ENCODE data around the gene NAV2.

Gene NAV2

GRCh38 chr11:20029193-20029592, 316.6 kb downstream of the NAV2 start:
- H3K27me3 ChIP-seq: no peaks in the 10 kb centered on the region
- no peak overlapping the region for H3K4me3 ChIP-seq
- TF ChIP-seq, protein P1, sequence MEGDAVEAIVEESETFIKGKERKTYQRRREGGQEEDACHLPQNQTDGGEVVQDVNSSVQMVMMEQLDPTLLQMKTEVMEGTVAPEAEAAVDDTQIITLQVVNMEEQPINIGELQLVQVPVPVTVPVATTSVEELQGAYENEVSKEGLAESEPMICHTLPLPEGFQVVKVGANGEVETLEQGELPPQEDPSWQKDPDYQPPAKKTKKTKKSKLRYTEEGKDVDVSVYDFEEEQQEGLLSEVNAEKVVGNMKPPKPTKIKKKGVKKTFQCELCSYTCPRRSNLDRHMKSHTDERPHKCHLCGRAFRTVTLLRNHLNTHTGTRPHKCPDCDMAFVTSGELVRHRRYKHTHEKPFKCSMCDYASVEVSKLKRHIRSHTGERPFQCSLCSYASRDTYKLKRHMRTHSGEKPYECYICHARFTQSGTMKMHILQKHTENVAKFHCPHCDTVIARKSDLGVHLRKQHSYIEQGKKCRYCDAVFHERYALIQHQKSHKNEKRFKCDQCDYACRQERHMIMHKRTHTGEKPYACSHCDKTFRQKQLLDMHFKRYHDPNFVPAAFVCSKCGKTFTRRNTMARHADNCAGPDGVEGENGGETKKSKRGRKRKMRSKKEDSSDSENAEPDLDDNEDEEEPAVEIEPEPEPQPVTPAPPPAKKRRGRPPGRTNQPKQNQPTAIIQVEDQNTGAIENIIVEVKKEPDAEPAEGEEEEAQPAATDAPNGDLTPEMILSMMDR (IDR thresholded peaks at IDR 0.05): no peak
- H3K9me3 ChIP-seq: no peaks in the 10 kb centered on the region
- H3K4me1 ChIP-seq: peaks cover 0 to 67% (median 30%) of the 10 kb centered on the region in 4 donors
- H3K36me3 ChIP-seq: no peaks in the 10 kb centered on the region
- intact Hi-C loops (cut with DNase I; ENCODE audit: low total_unique reads): no loop called here
- DNase-seq: no peak
- no peak overlapping the region for H3K27ac ChIP-seq

- DNase-seq: no peak
- intact Hi-C loops (cut with DNase I; ENCODE audit: low total_unique reads): no loop called here
- Histone ChIP-seq H3K4me1 (peaks cover 0 to 66% (median 32%) of the 10 kb centered on the region in 4 donors), H3K27ac (no peak overlapping the region), H3K27me3 (no peaks in the 10 kb centered on the region), H3K36me3 (no peaks in the 10 kb centered on the region), H3K9me3 (no peaks in the 10 kb centered on the region), H3K4me3 (no peak overlapping the region)
- TF ChIP-seq, protein P1 (IDR thresholded peaks at IDR 0.05): no peak
These were observed 317.8 kb downstream of the NAV2 start for GRCh38 chr11:20030472-20030871.

DNA sequence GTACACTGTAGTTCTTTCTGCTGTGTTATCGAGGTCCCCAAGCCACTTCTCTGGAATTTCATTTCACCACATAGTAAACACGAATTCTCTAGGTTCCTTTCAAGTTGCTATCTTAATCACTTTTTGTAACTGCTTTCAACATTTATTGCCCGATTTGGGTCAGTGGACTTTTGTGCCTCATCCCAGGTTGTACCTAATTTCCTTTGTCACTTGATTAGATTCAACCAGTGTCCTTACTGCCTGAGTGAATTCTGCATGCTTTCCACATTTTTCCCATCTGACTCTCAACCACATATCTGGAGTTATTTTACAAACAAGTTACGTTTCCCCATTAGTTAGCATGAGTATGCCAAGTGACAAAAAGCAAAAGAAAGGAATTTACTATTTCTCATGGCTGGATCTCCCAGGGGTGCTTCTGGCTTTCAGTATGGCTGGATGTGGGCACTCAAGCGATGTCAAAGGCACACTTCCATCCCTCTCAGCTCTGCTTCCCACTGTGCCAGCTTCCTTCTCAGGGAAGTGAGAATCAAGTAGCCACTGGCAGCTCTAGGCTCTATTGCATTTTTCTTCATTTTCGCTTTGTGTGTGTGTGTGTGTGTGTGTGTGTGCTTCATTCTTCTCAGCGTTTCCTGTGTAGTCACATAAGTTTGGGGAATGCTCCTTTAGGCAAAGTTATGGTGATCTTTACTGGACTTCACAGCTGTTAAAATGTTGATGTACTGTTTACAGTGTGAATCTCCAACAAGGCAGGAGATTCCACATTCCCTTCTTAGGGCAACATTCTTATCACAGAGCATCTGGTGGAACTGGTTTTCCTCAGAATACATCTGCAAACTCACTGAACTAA, 318.7 kb downstream of the NAV2 start:
- H3K27ac ChIP-seq: peak overlapping the region; percentile 13 to 32

DNA sequence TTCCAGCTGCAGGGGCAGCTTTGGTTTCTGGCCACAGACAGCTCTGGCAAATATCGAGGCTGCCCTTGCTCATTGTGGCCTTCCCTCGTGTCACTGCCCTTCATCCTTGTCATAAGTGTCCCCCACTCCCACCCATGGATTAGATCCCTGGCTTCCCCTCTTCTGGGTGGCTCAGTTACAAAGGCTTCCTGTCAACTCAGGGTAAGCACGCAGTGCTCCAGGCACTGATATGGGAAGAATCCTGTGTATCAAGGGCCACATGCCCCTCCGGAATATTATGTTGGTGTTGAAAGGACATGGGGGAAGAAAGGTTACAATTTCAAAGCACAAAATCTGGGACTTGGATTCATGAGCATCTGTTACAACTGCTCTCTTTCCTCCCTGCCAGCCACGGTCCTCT, 319.5 kb downstream of the NAV2 start:
- Histone ChIP-seq H3K4me1 (peaks cover 0 to 63% (median 37%) of the 10 kb centered on the region in 4 donors), H3K36me3 (peaks cover 0 to 14% (median 13%) of the 10 kb centered on the region in 3 donors), H3K4me3 (no peak overlapping the region), H3K9me3 (no peaks in the 10 kb centered on the region), H3K27me3 (no peaks in the 10 kb centered on the region), H3K27ac (peak overlapping the region in 1 of 2 donors; percentile 0)
- intact Hi-C loops (cut with DNase I; ENCODE audit: low total_unique reads): no loop called here
- TF ChIP-seq, protein P1 (IDR thresholded peaks at IDR 0.05): no peak
- DNase-seq: no peak

More for the DNA sequence above, 318.7 kb downstream of the NAV2 start:
- TF ChIP-seq, protein P1 (IDR thresholded peaks at IDR 0.05): no peak
- Histone ChIP-seq H3K9me3 (no peaks in the 10 kb centered on the region), H3K4me1 (peaks cover 0 to 67% (median 38%) of the 10 kb centered on the region in 4 donors), H3K36me3 (peaks cover 0 to 6% (median 6%) of the 10 kb centered on the region in 3 donors), H3K27me3 (no peaks in the 10 kb centered on the region), H3K4me3 (no peak overlapping the region)
- no peak for DNase-seq
- intact Hi-C loops (cut with DNase I; ENCODE audit: low total_unique reads): no loop called here

DNA sequence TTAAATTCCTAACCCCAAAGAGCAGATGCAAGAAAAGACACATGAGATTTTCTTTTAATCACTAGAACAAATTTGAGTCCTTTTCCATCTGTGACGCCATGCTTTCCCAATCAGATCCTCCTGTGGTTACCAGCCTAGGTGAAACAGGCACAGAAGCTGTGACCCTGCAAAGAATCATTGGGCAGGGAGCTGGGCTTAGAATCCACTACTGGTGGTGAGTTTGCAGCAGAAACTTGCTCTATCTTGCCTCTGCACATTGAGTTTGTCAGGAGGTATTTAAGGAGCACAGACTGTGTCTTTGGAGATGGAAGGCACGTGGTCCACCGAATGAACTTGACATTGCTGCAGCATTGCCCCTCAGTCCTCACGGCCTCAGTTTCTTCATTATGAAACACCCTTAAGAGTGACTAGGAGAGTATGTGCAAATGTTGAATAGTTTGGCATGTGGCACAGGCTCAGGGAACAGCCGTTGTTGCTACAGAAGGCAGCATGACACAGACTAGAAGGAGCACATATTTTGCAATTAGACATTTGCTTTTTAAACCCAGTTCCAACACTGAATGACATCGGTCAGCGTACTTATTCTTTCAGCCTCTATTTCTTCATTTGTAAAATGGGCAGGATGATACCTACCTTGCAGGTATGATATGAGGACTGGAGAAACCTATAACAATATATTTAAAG, 320.1 kb downstream of the NAV2 start:
- intact Hi-C loops (cut with DNase I; ENCODE audit: low total_unique reads): no loop called here
- H3K9me3 ChIP-seq: no peaks in the 10 kb centered on the region
- H3K27me3 ChIP-seq: no peaks in the 10 kb centered on the region
- DNase-seq: no peak
- TF ChIP-seq, protein P1 (IDR thresholded peaks at IDR 0.05): no peak
- H3K4me1 ChIP-seq: peaks cover 0 to 58% (median 34%) of the 10 kb centered on the region in 4 donors
- H3K4me3 ChIP-seq: no peak overlapping the region
- H3K27ac ChIP-seq: no peak overlapping the region
- peaks cover 5 to 20% (median 19%) of the 10 kb centered on the region in 3 donors for H3K36me3 ChIP-seq
